ENCODE results near the gene WWOX. TPM values are rescaled to one million over a fixed set of nuclear protein-coding genes. Genes with fewer than 3 reads are reported as not detected.

WWOX gene
- total and polyA plus RNA-seq, 3 experiments from 2014 or later: 17.2 to 18.6 (median 18.2) TPM

GRCh38 chr16:78920621-78921020, 821.2 kb downstream of the WWOX start:
- CTCF ChIA-PET: interaction anchor here (0.8 kb wide), 1 partner anchor 215 kb away, joined by 3 read pairs; no protein-coding TSS in a partner anchor
- no peaks in the 10 kb centered on the region for H3K27me3 Mint-ChIP-seq
- no peak overlapping the region for H3K27ac Mint-ChIP-seq
- H3K4me3 ChIP-seq (ENCODE audit: low read length): no peak overlapping the region
- H3K4me1 ChIP-seq (ENCODE audit: insufficient read depth, low read length): no peaks in the 10 kb centered on the region
- H3K4me1 Mint-ChIP-seq: peaks cover 0 to 11% (median 2%) of the 10 kb centered on the region in 3 donors
- no peak for DNase-seq
- H3K9me3 Mint-ChIP-seq: peaks cover 12 to 20% (median 17%) of the 10 kb centered on the region in 5 donors
- H3K36me3 ChIP-seq (ENCODE audit: insufficient read depth, low read length): no peaks in the 10 kb centered on the region
- POLR2A ChIA-PET: interaction anchor here (0.6 kb wide), 1 partner anchor 649 kb away, joined by 3 read pairs; no protein-coding TSS in a partner anchor
- peaks cover 7 to 27% (median 7%) of the 10 kb centered on the region in 3 donors for H3K36me3 Mint-ChIP-seq
- no peak overlapping the region for H3K27ac ChIP-seq (ENCODE audit: low read depth, low read length)
- H3K4me3 Mint-ChIP-seq: no peak overlapping the region
- no peaks in the 10 kb centered on the region for H3K27me3 ChIP-seq (ENCODE audit: insufficient read depth, low read length, poor library complexity, severe bottlenecking)
- peaks cover 5% of the 10 kb centered on the region for H3K9me3 ChIP-seq (ENCODE audit: low read length)

GRCh38 chr16:78925083-78925767, 825.8 kb downstream of the WWOX start:
- no peaks in the 10 kb centered on the region for H3K4me1 ChIP-seq (ENCODE audit: insufficient read depth, low read length)
- no peaks in the 10 kb centered on the region for H3K27me3 ChIP-seq (ENCODE audit: insufficient read depth, low read length, poor library complexity, severe bottlenecking)
- CTCF ChIA-PET: interaction anchor here (0.9 to 4.1 kb wide), 2 partner anchors 13 to 676 kb away, joined by 3 to 18 read pairs; partner anchors contain the start of gene MAF
- Mint-ChIP-seq H3K27ac (peak overlapping the region in 1 of 8 donors; percentile 15), H3K4me3 (no peak overlapping the region), H3K4me1 (peaks cover 0 to 11% (median 2%) of the 10 kb centered on the region in 3 donors), H3K27me3 (peaks cover 0 to 3% of the 10 kb centered on the region in 2 donors), H3K9me3 (peaks cover 12 to 20% (median 17%) of the 10 kb centered on the region in 5 donors), H3K36me3 (peaks cover 4 to 26% (median 5%) of the 10 kb centered on the region in 3 donors)
- no peak overlapping the region for H3K4me3 ChIP-seq (ENCODE audit: low read length)
- peak in 3 of 5 donors; percentile 2 to 49 (median 5) for DNase-seq
- peaks cover 5% of the 10 kb centered on the region for H3K9me3 ChIP-seq (ENCODE audit: low read length)
- POLR2A ChIA-PET: interaction anchor here (0.6 kb wide), 1 partner anchor 675 kb away, joined by 3 read pairs; the partner anchor contains the start of gene MAF
- no peak overlapping the region for H3K27ac ChIP-seq (ENCODE audit: low read depth, low read length)
- H3K36me3 ChIP-seq (ENCODE audit: insufficient read depth, low read length): no peaks in the 10 kb centered on the region

GRCh38 chr16:78926723-78927210, 827.3 kb downstream of the WWOX start:
- H3K4me3 ChIP-seq (ENCODE audit: low read length): no peak overlapping the region
- H3K36me3 ChIP-seq (ENCODE audit: insufficient read depth, low read length): no peaks in the 10 kb centered on the region
- no peak for DNase-seq
- peaks cover 1% of the 10 kb centered on the region for H3K9me3 ChIP-seq (ENCODE audit: low read length)
- H3K27ac Mint-ChIP-seq: no peak overlapping the region
- no peaks in the 10 kb centered on the region for H3K4me1 ChIP-seq (ENCODE audit: insufficient read depth, low read length)
- no peak overlapping the region for H3K27ac ChIP-seq (ENCODE audit: low read depth, low read length)
- POLR2A ChIA-PET: no interaction called here
- H3K27me3 ChIP-seq (ENCODE audit: insufficient read depth, low read length, poor library complexity, severe bottlenecking): no peaks in the 10 kb centered on the region
- H3K9me3 Mint-ChIP-seq: peaks cover 4 to 10% (median 8%) of the 10 kb centered on the region in 5 donors
- CTCF ChIA-PET: interaction anchor here (4.1 kb wide), 1 partner anchor 674 kb away, joined by 18 read pairs; the partner anchor contains the start of gene MAF
- H3K27me3 Mint-ChIP-seq: peaks cover 0 to 3% of the 10 kb centered on the region in 2 donors
- H3K4me3 Mint-ChIP-seq: no peak overlapping the region
- peaks cover 0 to 13% (median 0%) of the 10 kb centered on the region in 3 donors for H3K36me3 Mint-ChIP-seq
- peaks cover 0 to 11% (median 2%) of the 10 kb centered on the region in 3 donors for H3K4me1 Mint-ChIP-seq

- Histone ChIP-seq H3K36me3 (ENCODE audit: insufficient read depth, low read length) (no peaks in the 10 kb centered on the region), H3K9me3 (ENCODE audit: low read length) (no peaks in the 10 kb centered on the region), H3K4me1 (ENCODE audit: insufficient read depth, low read length) (no peaks in the 10 kb centered on the region), H3K27ac (ENCODE audit: low read depth, low read length) (no peak overlapping the region), H3K27me3 (ENCODE audit: insufficient read depth, low read length, poor library complexity, severe bottlenecking) (no peaks in the 10 kb centered on the region), H3K4me3 (ENCODE audit: low read length) (no peak overlapping the region)
- ChIA-PET POLR2A (no interaction called here), CTCF (no interaction called here)
- Mint-ChIP-seq H3K36me3 (peaks cover 0 to 9% (median 0%) of the 10 kb centered on the region in 3 donors), H3K4me1 (peaks cover 0 to 11% (median 2%) of the 10 kb centered on the region in 3 donors), H3K27me3 (peaks cover 0 to 3% of the 10 kb centered on the region in 2 donors), H3K27ac (no peak overlapping the region), H3K4me3 (no peak overlapping the region), H3K9me3 (peaks cover 0 to 5% (median 3%) of the 10 kb centered on the region in 5 donors)
- DNase-seq: no peak
Measured at GRCh38 chr16:78927766-78928165, 828.3 kb downstream of the WWOX start.

- no peak for DNase-seq
- Histone ChIP-seq H3K4me3 (ENCODE audit: low read length) (no peak overlapping the region), H3K27me3 (ENCODE audit: insufficient read depth, low read length, poor library complexity, severe bottlenecking) (no peaks in the 10 kb centered on the region), H3K27ac (ENCODE audit: low read depth, low read length) (no peak overlapping the region), H3K4me1 (ENCODE audit: insufficient read depth, low read length) (no peaks in the 10 kb centered on the region), H3K36me3 (ENCODE audit: insufficient read depth, low read length) (no peaks in the 10 kb centered on the region), H3K9me3 (ENCODE audit: low read length) (no peaks in the 10 kb centered on the region)
- POLR2A ChIA-PET: no interaction called here
- Mint-ChIP-seq H3K4me3 (no peak overlapping the region), H3K27me3 (peaks cover 0 to 3% of the 10 kb centered on the region in 2 donors), H3K36me3 (peaks cover 0 to 5% (median 0%) of the 10 kb centered on the region in 3 donors), H3K4me1 (peaks cover 0 to 8% (median 0%) of the 10 kb centered on the region in 3 donors), H3K27ac (no peak overlapping the region), H3K9me3 (no peaks in the 10 kb centered on the region)
- CTCF ChIA-PET: no interaction called here
Measured at GRCh38 chr16:78929841-78930240, 830.4 kb downstream of the WWOX start.

GRCh38 chr16:78930561-78930960, 831.1 kb downstream of the WWOX start:
- CTCF ChIA-PET: no interaction called here
- H3K4me1 ChIP-seq (ENCODE audit: insufficient read depth, low read length): no peaks in the 10 kb centered on the region
- no peaks in the 10 kb centered on the region for H3K9me3 ChIP-seq (ENCODE audit: low read length)
- Mint-ChIP-seq H3K27ac (no peak overlapping the region), H3K4me1 (peaks cover 0 to 1% (median 0%) of the 10 kb centered on the region in 3 donors), H3K9me3 (no peaks in the 10 kb centered on the region), H3K4me3 (no peak overlapping the region), H3K36me3 (peaks cover 0 to 5% (median 0%) of the 10 kb centered on the region in 3 donors), H3K27me3 (peaks cover 0 to 3% of the 10 kb centered on the region in 2 donors)
- no peaks in the 10 kb centered on the region for H3K36me3 ChIP-seq (ENCODE audit: insufficient read depth, low read length)
- no peak for DNase-seq
- POLR2A ChIA-PET: no interaction called here
- no peaks in the 10 kb centered on the region for H3K27me3 ChIP-seq (ENCODE audit: insufficient read depth, low read length, poor library complexity, severe bottlenecking)
- no peak overlapping the region for H3K27ac ChIP-seq (ENCODE audit: low read depth, low read length)
- no peak overlapping the region for H3K4me3 ChIP-seq (ENCODE audit: low read length)

GRCh38 chr16:78931267-78931666, 831.8 kb downstream of the WWOX start:
- Histone ChIP-seq H3K27me3 (ENCODE audit: insufficient read depth, low read length, poor library complexity, severe bottlenecking) (no peaks in the 10 kb centered on the region), H3K4me1 (ENCODE audit: insufficient read depth, low read length) (no peaks in the 10 kb centered on the region), H3K27ac (ENCODE audit: low read depth, low read length) (no peak overlapping the region), H3K9me3 (ENCODE audit: low read length) (no peaks in the 10 kb centered on the region), H3K4me3 (ENCODE audit: low read length) (no peak overlapping the region), H3K36me3 (ENCODE audit: insufficient read depth, low read length) (no peaks in the 10 kb centered on the region)
- Mint-ChIP-seq H3K36me3 (peaks cover 0 to 5% (median 0%) of the 10 kb centered on the region in 3 donors), H3K4me3 (no peak overlapping the region), H3K9me3 (peaks cover 0 to 2% (median 0%) of the 10 kb centered on the region in 5 donors), H3K4me1 (no peaks in the 10 kb centered on the region), H3K27me3 (peaks cover 0 to 3% of the 10 kb centered on the region in 2 donors), H3K27ac (peak overlapping the region in 1 of 8 donors; percentile 33)
- DNase-seq: no peak
- ChIA-PET POLR2A (no interaction called here), CTCF (no interaction called here)

- ChIA-PET CTCF (no interaction called here), POLR2A (interaction anchor here (0.6 kb wide), 1 partner anchor 670 kb away, joined by 7 read pairs; no protein-coding TSS in a partner anchor)
- no peak for DNase-seq
- no peaks in the 10 kb centered on the region for H3K4me1 Mint-ChIP-seq
- H3K27ac Mint-ChIP-seq: no peak overlapping the region
- H3K4me3 Mint-ChIP-seq: no peak overlapping the region
- peaks cover 0 to 2% (median 0%) of the 10 kb centered on the region in 5 donors for H3K9me3 Mint-ChIP-seq
- peaks cover 0 to 5% (median 0%) of the 10 kb centered on the region in 3 donors for H3K36me3 Mint-ChIP-seq
- Histone ChIP-seq H3K4me3 (ENCODE audit: low read length) (no peak overlapping the region), H3K9me3 (ENCODE audit: low read length) (no peaks in the 10 kb centered on the region), H3K27ac (ENCODE audit: low read depth, low read length) (no peak overlapping the region), H3K36me3 (ENCODE audit: insufficient read depth, low read length) (no peaks in the 10 kb centered on the region), H3K27me3 (ENCODE audit: insufficient read depth, low read length, poor library complexity, severe bottlenecking) (no peaks in the 10 kb centered on the region), H3K4me1 (ENCODE audit: insufficient read depth, low read length) (no peaks in the 10 kb centered on the region)
- H3K27me3 Mint-ChIP-seq: peaks cover 0 to 3% of the 10 kb centered on the region in 2 donors
Measured at GRCh38 chr16:78931678-78932077, 832.2 kb downstream of the WWOX start.
